ENCODE data around the gene NCBP3. TPM values are rescaled to one million over a fixed set of nuclear protein-coding genes. Genes with fewer than 3 reads are reported as not detected.

The NCBP3 gene
- total RNA-seq, 1 donor, result 22.9 TPM

GRCh38 chr17:3800362-3801271 lies 45.4 kb downstream of the NCBP3 start, which contains the start of gene ITGAE:
Gene ITGAE, minus strand, starts transcription at chr17:3801188. Its CDS starts 44 bp downstream, at chr17:3801144.
- DNase-seq (ENCODE audit: low read depth), result no peak
- no peak within 1 kb of the TSS for H3K4me3 ChIP-seq (ENCODE audit: low read depth, low read length)
- no peak for TF ChIP-seq CTCF (IDR thresholded peaks at IDR 0.05; ENCODE audit: insufficient read depth, low read length)

- DNase-seq (ENCODE audit: low read depth), result no peak
- no peak for TF ChIP-seq CTCF (IDR thresholded peaks at IDR 0.05; ENCODE audit: insufficient read depth, low read length)
- H3K4me3 ChIP-seq (ENCODE audit: low read depth, low read length), result no peak overlapping the region
These were observed 46.7 kb downstream of the NCBP3 start for GRCh38 chr17:3799181-3799945.

- no peak overlapping the region for H3K4me3 ChIP-seq (ENCODE audit: low read depth, low read length)
- DNase-seq (ENCODE audit: low read depth), result no peak
- no peak for TF ChIP-seq CTCF (IDR thresholded peaks at IDR 0.05; ENCODE audit: insufficient read depth, low read length)
These were observed 47.5 kb downstream of the NCBP3 start for GRCh38 chr17:3798273-3799180.

GRCh38 chr17:3796822-3797170 lies 49.2 kb downstream of the NCBP3 start:
- no peak for TF ChIP-seq CTCF (IDR thresholded peaks at IDR 0.05; ENCODE audit: insufficient read depth, low read length)
- H3K4me3 ChIP-seq (ENCODE audit: low read depth, low read length), result no peak overlapping the region
- DNase-seq (ENCODE audit: low read depth), result no peak

GRCh38 chr17:3796110-3796821 lies 49.8 kb downstream of the NCBP3 start:
- DNase-seq (ENCODE audit: low read depth), result no peak
- TF ChIP-seq CTCF (IDR thresholded peaks at IDR 0.05; ENCODE audit: insufficient read depth, low read length), result no peak

More at GRCh38 chr17:3796110-3796821, 49.8 kb downstream of the NCBP3 start:
- H3K4me3 ChIP-seq (ENCODE audit: low read depth, low read length), result no peak overlapping the region

All from fibroblast of the aortic adventitia (primary cell).